ENCODE measurements around the gene SLC25A17. TPM values are rescaled to one million over a fixed set of nuclear protein-coding genes. Genes with fewer than 3 reads are reported as not detected.
"Not testable (repeated sequence)": the region's sequence is repeated elsewhere in the genome, so short reads cannot be mapped to it uniquely, and the experiment has no call there.

The SLC25A17 gene, protein sequence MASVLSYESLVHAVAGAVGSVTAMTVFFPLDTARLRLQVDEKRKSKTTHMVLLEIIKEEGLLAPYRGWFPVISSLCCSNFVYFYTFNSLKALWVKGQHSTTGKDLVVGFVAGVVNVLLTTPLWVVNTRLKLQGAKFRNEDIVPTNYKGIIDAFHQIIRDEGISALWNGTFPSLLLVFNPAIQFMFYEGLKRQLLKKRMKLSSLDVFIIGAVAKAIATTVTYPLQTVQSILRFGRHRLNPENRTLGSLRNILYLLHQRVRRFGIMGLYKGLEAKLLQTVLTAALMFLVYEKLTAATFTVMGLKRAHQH
- 14.7 and 16.6 TPM in 2 replicates for total RNA-seq

GRCh38 chr22:40818747-40819598 lies at the start of gene SLC25A17:
Gene SLC25A17, minus strand, starts transcription at chr22:40819346. Its CDS starts 98 bp downstream, at chr22:40819248.
- DNase-seq (ENCODE audit: low read depth, low spot score): peak; percentile 39

- DNase-seq (ENCODE audit: low read depth, low spot score): not testable (repeated sequence)
Measured at GRCh38 chr22:40868379-40868778, 49.2 kb upstream of the SLC25A17 start.

GRCh38 chr22:40867109-40867508 lies 48.0 kb upstream of the SLC25A17 start:
- no peak for DNase-seq (ENCODE audit: low read depth, low spot score)

DNA sequence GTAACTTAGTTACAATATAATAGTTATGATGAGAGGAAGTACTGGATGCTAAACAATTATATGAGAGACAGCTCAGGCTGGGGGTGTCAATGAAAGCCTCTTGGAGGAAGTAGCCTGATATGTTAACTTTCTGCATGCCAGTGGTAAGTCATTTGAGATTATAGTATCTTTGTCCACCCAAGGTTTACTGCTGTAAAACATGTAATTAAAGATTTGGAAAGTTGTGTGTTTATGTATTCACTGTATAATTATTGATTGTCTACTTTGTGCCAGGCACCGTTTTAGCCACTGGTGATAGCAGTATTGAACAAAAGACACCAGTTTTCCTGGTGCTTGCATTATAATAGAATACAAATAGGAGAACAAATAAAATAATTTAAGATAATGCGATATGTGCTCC lies 43.4 kb upstream of the SLC25A17 start:
- no peak for DNase-seq (ENCODE audit: low read depth, low spot score)

GRCh38 chr22:40862013-40862412 lies 42.9 kb upstream of the SLC25A17 start, which contains the start of gene DNAJB7:
Gene DNAJB7, minus strand, starts transcription at chr22:40862113. Its CDS starts 119 bp downstream, at chr22:40861994.
- no peak for DNase-seq (ENCODE audit: low read depth, low spot score)

- no peak for DNase-seq (ENCODE audit: low read depth, low spot score)
Measured at GRCh38 chr22:40857309-40857855, 38.2 kb upstream of the SLC25A17 start.

DNA sequence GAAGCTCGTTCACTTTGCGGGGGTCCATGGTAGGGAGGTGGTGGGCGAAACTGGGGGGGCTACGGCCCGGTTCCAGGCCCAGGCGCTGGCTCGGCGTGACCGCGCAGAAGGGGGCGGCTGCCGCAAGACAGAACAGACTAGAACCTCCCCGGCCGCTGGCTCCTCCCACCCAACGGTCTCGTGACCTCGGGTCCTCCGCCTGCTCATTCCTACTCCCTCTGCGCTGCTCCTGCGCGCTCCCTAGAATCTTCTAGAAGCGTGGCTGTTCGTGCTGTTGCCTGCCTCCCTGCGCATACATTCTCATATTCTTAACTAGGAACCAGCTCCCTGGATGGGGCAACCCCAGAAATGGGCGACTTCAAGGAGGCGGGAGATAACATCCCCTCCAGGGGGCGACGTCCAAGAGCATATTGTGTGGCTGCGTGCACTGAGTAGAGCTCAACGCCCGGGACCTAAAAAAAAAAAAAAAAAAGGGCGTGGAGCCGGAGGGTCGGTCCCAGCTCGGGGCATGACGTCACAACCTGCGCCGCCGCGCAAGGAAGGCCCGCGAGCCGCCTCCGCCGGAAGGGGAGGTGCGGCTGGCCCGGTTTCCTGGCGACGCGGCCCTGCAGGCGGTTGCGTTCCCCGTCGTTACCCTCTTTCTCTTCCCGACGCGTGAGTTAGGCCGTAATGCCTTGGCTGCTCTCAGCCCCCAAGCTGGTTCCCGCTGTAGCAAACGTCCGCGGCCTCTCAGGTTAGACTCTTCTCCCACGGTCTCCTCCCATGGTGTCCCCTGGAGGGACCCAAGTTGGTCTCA lies 37.6 kb upstream of the SLC25A17 start, which contains the start of the genes ST13 and XPNPEP3:
Gene ST13 (minus strand): TSS at position 127 of the 796 bp plus-strand sequence. CDS start 99 bp downstream, at position 28.
Gene XPNPEP3 (plus strand): TSS at position 636 of the 796 bp plus-strand sequence. CDS start 34 bp downstream, at position 670.
- DNase-seq (ENCODE audit: low read depth, low spot score): peak; percentile 87

- no peak for DNase-seq (ENCODE audit: low read depth, low spot score)
Measured at GRCh38 chr22:40855979-40856512, 36.9 kb upstream of the SLC25A17 start.

- DNase-seq (ENCODE audit: low read depth, low spot score): no peak
Measured at GRCh38 chr22:40855071-40855978, 36.2 kb upstream of the SLC25A17 start.

DNA sequence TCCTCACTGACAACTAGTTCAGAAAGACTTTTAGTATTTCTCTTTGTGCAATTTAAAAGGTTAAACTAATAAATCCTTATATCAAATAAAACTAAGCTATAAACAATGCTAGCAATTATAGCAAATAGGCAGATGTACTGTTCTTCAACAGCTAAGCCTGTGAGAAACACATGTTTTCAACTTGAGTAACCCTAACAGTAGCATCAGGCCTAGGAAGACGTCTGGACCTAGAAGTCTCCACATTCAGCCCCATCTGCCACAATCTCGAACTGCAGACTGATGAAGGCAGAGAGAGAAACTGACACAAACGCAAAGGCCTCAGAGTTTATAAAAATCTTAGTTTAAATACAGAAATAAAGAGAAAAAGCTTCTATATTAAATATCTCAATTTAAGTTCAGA lies 34.8 kb upstream of the SLC25A17 start:
- DNase-seq (ENCODE audit: low read depth, low spot score): no peak

- DNase-seq (ENCODE audit: low read depth, low spot score): no peak
Measured at GRCh38 chr22:40853333-40853732, 34.2 kb upstream of the SLC25A17 start.

GRCh38 chr22:40845816-40846215 lies 26.7 kb upstream of the SLC25A17 start:
- not testable (repeated sequence) for DNase-seq (ENCODE audit: low read depth, low spot score)

GRCh38 chr22:40844951-40845350 lies 25.8 kb upstream of the SLC25A17 start:
- no peak for DNase-seq (ENCODE audit: low read depth, low spot score)

DNA sequence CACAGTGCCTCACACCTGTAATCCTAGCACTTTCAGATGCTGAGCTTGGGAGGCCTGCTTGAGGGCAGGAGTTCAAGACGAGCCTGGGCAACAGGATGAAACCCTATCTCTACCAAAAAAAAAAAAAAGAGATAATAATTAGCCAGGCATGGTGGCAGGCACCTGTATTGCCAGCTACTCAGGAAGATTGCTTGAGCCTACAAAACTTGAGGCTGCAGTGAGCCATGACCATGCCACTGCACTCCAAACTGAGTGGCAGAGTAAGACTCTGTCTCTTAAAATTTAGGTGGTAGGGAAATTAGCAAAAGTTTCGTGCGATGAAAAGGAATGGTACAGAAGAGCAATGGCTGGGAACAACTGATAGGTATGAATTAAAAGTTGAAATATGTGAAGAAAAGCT lies 19.3 kb upstream of the SLC25A17 start:
- no peak for DNase-seq (ENCODE audit: low read depth, low spot score)

DNA sequence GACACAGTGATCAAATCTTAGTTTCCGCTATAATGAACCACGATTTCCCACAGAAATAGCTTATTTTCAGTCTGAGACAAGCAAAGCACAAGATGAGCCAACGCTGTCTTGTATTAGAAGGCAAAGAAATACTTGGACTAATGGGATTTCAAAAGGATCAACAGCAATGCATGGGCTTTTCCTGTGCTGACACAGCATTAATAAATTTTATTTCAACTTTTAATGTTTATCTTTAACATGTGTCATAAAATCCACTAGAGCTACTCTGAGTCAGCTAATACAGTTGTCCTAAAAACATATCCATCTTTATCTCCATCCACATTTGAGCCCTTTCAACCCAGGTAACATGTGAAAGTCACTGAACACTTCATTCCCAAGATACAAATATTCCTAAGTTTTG lies 15.5 kb upstream of the SLC25A17 start:
- DNase-seq (ENCODE audit: low read depth, low spot score): no peak

DNA sequence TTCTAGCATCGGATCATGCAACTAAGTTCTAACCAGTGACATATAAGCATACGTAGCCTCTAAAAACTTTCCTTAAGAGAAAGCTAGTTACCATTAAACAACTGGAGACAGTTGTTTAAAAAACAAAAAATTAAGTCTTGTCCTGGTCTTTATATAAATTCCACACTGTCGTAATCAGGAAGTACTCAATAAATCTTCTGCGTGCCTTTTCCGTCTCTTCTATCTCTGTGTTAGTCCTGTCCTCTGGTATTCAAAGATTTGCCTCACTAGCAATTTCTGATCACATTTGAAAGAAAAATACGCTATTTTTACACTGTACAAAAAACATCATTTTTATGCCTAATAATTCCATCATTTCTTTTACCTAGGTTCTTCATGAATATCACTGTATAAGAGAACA lies 10.0 kb upstream of the SLC25A17 start:
- DNase-seq (ENCODE audit: low read depth, low spot score): no peak

GRCh38 chr22:40826984-40827741 lies 8.0 kb upstream of the SLC25A17 start:
- no peak for DNase-seq (ENCODE audit: low read depth, low spot score)

GRCh38 chr22:40826292-40826691 lies 7.1 kb upstream of the SLC25A17 start:
- not testable (repeated sequence) for DNase-seq (ENCODE audit: low read depth, low spot score)

- no peak for DNase-seq (ENCODE audit: low read depth, low spot score)
Measured at GRCh38 chr22:40823426-40823825, 4.3 kb upstream of the SLC25A17 start.
